Right renal pelvis (tissue), 4 donors: ENCODE results near the gene TBPL1. TPM values are rescaled to one million over a fixed set of nuclear protein-coding genes. Genes with fewer than 3 reads are reported as not detected.
"Not testable (repeated sequence)": the region's sequence is repeated elsewhere in the genome, so short reads cannot be mapped to it uniquely, and the experiment has no call there.

ENCODE experiments used
- DNase-seq, 4 donors: peaks; one replicate each; pipeline ENCODE4 v3.0.0-alpha.2; 2013; ENCODE audit warnings: low read depth in 4 of 4, low spot score in 3 of 4, missing footprints in 1 of 4
- polyA plus RNA-seq, 4 donors: library from polyadenylated mRNA; unstranded; fragments of 120-200 nt; gene quantifications; one replicate each; pipeline ENCODE4 v1.2.1, GENCODE V29; 2013; ENCODE audit not compliant: insufficient read length in 4 of 4

The TBPL1 gene
- polyA plus RNA-seq, 4 donors, result 44.8 to 55.9 (median 53.0) TPM

DNA sequence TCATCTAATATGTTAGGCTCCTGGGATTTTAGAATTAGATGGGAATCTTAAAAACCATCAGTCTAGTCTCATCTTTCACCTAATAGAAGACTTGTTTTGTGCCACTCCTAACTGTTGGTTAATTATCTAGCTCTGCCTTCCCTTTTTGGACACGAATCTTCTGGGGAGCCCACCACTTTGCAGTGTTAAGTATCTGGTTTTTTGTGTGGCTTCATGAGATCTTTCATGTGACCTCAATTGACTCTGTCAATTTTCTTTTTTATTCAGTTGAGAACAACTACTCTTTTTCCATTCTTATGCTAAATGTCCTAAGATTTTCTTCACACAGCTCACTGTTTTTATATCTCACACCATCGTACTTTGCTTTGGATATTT, 16.9 kb downstream of the TBPL1 start:
- DNase-seq, result no peak

DNA sequence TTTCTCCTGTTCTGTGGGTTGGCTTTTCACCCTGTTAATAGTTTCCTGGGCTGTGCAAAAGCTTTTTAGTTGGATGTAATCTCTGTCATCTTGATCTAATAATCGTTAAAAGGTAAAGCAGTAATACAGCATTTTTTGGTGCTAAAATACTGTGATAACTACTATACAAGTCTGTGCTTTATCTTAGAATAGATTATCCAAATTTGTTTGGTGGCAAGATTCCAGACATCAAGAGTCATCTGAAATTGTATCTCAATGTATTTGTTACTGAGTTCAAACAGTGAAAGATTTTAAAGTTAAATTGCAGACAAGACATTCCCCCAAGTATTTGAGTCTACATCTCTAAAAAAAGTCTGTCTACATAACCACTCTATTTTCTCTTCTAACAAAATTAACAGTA, 18.8 kb downstream of the TBPL1 start:
- no peak for DNase-seq

DNA sequence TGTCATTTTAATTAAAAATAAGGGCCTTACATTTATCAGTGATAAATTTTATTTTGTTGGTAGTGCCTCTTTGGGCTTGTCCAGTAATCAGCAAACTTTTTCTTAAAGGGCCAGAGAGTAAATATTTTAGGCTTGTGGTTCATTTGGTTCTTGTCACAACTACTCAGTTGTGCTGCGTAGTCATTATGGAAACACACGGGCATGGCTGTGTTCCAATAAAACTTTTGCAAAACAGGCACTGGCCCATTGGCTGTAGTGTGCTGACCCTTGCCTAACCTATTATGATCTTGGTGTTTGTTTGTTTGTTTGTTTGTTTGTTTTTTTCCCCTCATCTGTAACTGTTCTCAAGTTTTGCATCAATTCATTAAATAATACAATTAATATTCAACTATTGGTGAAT, 19.4 kb downstream of the TBPL1 start:
- DNase-seq, result no peak

DNA sequence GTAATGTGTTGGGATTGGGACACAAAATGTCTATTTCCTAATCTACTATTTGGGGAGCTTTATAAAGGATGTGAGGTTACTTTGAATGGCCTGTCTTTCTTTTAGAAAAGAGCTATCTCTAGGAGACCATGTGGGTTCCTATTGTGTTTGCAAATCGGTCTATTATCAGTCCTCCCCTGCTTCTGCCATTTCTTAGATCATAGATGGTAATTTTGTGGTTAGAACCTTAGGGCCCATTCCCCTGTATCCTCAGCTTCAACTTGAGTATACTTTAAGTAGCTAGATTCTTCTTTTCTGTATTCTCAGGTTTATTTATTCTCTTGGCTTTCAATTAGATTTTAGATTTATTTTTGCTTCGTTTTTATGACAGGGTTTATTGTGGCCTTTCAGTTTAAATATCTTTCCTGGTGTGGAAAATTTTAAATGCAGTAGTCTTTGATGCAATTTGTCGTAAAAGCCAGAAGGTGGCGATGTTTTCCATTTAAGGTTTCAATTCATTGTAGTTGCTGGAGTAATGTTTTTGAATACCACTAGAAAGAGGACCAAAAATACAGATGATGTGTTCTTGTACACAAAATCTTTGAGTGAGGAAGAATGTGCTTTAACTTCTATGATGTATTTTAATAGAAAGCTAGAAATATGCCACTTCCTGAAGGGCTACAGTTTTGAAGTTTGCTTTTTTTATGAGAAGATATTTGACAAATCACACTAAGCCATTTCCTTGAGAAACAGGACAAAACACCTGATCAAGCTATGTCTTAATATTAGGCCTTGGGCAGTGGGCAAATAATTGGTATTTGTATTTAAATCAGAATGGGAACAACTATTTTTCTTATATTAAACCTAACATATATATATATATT, 20.3 kb downstream of the TBPL1 start:
- peak; percentile 26 to 38 (median 32) for DNase-seq

DNA sequence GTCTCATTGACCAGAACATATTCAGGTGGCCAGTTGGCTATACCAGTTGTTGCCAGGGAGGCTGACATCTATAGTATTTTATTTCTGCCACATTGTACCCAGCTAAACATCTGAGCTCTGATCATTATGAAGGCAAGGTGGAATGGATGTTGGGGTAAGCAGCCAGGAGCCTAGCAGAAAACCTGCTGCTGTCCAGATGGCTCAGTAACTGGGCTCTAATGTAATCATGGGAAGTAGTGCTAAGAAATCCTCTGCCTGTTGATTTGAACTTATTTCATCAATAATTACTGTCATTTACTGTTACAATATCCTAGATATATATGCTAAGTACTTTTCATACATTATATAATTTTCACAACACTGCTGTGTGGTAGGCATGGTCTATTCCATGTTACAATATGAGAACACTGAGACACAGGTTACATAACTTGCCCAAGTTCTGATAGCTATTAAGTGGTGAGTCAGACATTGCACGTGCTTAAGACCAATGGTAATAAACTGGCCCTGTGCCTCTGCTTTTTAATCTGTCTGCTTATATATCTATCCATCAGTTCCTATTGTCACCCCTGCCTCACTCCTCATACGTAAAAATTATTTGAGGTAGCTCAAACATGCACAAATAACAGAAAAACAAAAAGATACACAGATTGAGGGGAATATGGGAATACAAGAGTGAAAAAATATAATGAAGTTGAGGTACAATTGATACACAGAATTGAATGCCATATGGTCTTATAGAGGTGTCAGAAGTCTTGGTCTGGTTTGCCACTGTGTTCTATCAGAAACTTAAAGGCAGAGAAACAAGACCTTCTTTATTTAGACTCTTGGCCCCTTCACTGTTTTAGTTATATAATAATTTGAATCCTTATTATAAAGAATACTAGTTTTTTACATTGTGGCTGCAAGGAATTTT, 25.2 kb downstream of the TBPL1 start:
- DNase-seq, result no peak

DNA sequence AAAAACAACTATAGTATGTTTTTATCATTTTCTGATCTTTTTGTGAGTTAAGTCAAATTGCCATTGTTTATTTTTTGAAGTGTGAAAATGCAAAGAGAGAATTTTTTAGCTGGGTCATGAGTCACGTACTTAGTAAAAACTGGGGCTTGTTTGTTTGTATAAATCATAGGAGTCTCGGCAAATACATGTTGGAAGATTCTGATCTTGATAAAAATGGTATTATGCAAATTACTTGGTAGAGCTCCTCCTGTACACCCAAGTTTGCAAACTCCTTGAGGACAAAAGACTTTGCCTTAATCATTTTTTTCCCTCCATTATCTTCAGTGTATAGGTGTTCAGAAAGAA, 25.8 kb downstream of the TBPL1 start:
- DNase-seq, result no peak

DNA sequence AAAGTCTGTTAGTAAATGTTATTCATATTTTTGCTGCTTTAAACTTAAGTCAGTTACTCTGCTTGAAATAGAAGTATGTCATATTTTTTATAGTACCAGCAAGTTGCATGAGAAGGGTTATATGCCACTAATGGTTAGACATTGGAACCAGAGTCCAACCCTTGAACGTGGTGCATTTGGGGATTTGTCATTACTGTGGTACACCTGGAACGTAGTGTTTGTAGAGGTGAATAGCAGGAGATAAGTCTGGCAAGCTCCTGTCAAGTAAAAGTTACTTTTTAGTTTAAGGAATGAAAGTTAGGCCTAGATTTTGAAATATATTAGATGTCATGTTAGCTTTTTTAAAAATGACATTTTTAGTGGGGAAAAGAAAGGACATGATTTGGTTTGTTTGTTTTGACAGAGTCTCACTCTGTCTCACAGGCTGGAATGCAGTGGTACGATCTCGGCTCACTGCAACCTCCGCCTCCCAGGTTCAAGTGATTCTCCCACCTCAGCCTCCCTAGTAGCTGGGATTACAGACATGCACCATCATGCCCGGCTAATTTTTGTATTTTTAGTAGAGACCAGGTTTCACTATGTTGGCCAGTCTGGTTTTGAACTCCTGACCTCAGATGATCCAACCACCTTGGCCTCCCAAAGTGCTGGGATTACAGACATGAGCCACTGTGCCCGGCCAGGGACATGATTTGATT, 26.4 kb downstream of the TBPL1 start:
- DNase-seq, result not testable (repeated sequence)

DNA sequence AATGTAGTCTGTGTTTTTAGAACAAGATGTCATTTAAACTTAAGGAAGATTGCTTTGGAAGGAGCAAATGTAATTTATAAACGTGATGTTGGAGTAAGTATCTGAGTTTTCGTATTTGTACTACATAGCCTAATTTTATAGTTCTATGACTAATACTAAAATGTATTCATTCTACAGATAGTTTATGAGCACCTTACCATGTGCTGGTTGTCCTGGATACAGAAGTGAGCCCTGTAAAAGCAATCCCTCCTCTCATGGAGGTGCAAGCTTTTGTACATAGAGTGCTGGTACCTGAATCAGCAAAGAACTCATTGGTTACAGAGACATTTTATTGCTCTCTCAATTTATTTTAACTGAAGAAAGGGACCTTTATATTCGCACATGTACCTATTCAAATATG, 27.1 kb downstream of the TBPL1 start:
- no peak for DNase-seq

DNA sequence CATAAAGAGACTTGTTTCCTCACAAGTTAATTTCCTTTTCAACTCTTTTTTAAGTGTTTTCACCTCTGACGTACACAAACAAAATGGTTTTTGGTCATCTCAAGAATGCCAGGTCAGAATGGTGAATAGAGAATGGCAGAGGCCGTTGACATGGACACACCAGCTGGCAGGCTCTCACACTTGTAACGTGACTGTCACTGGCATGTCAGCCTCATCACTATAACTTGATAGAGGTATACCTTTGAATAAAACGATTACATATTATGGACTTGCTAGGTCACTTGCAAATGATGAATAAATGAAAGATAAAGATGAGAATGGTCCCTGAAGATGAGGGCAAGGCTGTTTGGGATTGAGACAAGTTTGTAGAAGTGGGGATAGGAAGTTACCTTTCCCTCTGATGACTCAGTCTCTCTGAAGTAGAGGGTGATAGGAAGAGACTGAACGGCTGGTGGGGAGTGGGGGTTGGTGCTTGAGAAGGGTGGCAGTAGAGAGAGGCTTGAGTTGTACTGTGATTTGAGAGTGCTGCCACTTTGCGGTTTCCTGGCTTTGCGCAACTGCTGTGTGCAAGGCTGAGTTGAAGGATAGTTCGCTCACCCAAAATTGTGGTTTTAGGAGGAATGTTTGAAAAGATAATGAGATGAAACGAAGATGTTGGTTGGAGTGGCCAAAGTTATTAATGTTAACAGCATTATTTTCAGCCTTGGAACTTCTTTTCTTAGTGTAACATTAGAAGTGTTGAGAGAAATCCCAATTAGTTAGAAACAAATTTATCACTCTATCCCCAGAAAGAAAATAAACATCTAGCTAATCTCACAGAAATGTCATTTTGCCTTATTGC, 30.3 kb downstream of the TBPL1 start:
- DNase-seq, result no peak

DNA sequence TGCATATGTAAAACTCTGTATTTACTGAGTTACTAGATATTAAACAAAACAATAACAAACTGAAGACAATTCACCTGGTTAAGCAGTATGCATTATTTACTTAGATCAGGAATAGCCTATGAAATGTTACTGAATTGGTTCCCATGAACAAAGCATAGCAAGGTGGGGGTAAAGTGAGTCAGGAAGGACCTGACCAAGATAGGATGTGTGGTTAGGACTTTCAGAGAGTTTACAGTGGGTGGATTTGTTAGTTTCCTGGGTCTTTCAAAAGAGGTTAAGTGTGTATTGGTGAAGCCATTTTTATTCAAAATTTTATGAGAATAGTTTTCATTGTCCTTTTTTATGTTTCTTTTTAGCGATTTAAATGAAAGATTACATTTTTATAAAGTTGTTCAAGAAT, 32.9 kb downstream of the TBPL1 start:
- no peak for DNase-seq

DNA sequence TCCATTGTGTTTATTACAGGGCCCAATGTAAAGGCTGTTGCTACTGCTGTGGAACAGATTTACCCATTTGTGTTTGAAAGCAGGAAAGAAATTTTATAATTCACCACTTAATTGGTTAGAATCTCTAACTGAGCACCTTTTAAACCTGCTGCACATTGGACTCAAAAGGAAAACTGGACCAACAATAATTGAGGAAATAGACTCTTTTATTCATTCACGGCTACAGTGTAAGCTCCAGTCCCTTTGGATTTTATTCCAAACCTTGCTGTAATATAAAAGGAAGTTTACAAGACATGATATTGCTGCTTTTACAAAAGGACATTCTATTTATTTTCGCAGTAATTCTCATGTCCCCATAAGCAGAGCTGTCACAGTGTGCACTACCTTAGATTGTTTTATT, 33.9 kb downstream of the TBPL1 start:
- DNase-seq, result no peak

DNA sequence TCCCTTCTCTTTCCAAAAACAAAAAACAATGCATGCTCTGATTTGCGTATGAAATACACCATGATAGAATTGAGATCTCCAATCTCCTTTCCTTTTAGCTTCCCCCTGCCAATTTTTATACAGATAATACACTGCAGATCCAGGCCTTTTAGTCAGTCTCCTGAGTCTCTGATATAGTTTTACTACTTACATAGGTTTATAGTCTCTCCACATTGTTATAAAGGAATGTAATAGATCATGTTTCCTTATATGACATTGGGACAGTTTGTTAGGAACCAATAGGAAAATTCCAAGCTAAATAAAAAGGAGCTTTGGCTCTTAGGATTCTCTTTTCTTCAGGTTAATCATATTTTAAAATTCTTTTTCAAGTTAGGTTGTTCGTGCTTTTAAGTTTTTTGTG, 36.5 kb downstream of the TBPL1 start:
- DNase-seq, result no peak

DNA sequence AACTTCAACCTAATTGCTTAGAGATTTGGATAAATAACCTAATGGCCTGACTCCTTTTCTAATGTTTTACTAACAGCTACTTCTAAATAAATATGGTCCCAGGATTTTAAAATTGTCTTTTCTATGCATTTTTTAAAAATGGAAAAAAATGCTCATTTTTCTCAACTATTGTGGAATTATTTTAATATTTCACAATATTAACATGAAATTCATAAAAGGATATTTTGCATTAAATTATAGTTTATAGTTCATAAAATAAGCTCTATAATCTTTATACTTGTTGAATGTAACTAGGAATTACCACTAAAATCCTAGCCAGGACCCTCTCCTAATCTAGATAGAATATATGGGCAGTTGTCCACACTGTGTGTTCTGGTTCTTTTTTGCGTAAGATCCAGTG, 37.3 kb downstream of the TBPL1 start:
- DNase-seq, result no peak

DNA sequence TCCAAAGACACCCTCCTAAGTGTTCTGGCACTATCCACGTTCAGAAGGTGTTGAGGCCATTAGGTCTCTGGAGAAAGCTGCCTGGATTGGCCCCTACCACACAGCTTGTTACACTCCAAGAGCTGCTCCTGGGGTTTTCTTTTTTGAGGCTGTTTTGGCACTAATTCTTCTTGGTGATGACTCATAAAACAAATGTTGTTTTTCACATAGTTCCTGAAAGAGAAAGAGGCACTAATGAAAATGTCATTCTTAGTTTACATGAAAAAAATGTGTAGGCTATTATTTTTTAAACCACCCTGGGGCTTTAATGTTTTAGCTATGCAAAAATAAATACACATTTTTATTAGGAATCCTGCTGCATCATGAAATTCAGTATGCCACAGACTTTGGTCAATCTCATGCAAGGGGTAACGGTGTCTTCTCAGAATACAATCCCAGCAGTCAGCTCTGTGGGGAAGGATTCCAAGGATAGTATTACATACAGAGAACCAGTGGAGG, 38.1 kb downstream of the TBPL1 start:
- no peak for DNase-seq

DNA sequence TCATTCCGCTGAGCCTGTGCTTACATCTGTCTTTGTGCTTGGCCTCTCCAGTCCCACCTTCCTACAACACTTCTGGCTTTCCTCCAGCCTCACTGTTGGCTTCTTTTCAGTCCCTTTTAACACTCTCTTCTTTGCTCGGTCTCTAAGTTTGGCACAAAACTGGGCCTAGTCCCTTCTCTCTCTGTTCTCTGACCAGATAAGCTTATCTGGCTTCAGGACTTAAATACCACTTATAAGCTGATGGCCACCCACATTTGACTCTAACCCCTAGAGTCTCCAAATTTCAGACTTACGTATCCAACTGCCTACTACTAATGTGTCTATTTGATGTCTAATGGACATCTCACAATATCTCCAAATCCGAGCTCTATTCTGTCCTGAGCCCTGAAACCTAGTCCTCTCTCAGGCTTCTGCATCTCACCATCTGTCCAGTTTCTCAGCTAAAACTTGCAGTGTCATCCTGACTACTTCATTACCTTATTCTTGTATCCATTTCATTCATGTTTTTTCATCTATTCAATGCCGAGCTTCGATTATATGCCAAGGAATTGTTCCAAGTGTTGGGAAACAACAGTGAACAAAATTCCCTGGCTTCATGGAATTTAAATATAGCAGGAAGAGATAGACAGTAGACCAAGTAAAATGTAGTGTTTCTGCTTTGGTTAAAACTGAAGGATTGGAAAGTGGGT, 40.1 kb downstream of the TBPL1 start:
- no peak for DNase-seq

DNA sequence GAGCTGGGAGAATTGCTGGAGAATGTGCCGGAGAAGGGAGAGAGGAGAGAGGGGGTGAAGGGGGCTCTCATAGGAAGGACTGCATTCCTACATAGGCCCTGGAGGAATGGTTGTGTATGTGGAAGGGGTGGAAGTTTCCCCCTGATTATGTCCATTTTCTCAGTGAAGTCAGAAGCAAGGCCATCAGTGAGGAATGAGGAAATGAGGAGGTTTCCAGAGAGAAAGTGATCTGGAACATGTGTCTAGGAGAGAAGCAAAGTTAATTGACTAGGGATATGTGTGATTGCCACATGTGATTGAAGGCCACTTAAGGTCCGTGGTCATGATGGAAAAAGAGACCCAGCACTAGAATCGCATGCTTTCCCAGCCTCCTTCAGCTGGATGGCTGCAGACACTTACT, 42.3 kb downstream of the TBPL1 start:
- DNase-seq, result no peak

DNA sequence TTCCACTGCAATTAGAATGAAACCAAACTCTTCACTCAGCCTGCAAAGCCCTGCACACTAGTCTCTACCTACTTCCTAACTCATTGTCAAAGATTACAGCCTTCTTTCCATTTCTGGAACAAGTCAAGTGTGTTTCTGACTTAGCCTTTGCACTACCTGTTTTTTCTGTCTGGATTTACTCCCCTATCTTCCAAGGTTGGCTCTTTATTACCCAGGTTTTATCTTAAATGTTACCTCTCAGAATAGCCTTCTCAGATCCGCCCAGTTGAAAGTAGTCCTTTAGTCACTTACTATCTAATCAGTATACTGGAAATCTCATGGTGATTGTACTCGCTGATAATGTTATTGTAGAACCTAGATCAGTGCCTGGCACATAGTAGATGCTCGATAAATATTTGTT, 42.7 kb downstream of the TBPL1 start:
- no peak for DNase-seq

DNA sequence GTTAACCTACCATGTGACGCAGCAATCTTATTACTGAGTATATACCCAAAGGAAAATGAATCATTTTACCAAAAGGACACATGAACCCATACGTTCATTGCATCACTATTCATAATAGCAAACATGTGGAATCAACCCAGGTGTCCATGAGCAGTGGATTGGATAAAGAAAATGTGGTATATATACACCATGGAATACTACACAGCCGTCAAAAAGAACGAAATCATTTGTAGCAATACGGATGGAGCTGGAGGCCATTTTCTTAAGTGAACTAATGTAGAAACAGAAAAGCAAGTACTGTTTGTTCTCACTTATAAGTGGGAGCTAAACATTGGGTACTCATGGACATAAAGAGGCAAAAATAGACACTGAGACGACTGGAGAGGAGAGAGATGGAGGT, 44.2 kb downstream of the TBPL1 start:
- no peak for DNase-seq

DNA sequence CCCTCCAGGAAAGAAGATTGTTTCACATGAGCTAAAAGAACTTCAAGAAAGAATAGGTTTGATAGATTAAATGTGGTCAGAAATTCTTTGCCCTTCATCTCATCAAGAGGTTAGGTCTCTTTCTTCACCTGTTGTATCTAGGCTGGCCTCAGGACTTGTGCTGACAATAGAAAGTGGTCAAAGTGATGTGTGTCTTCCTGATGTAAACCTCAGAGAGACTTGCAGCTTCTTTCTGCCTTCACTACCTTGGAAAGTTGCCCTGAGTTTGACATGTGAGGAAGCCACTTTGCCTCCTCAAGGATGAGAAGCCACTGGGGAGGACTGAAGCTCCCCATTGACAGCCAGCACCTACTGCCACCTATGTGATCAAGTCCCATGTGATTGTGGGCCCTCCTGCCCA, 46.3 kb downstream of the TBPL1 start:
- no peak for DNase-seq

DNA sequence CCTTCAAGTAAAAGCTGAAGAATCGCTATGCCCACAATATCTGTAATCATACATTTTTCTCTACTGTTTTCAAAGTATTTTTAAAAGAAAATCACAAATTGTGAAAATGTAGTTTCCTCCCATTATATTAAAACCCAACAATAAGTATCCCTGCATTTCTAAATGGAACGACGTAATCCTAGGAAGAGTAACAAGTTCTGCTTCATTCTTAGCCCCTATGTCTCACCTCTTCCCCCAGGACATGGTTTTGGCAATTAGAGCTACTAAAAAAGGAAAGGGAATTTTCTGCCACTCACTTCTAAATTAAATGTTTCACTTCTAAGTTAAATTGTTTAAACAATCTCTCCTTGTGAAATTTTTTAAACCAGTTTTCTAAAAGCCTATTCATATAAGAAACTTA, 47.4 kb downstream of the TBPL1 start:
- DNase-seq, result no peak
